ENCODE measurements around the gene ECT2L.

The ECT2L gene

GRCh38 chr6:138857775-138858174 lies 61.9 kb downstream of the ECT2L start:
- no peak for DNase-seq (ENCODE audit: low read depth in 2 of 2)

- no peak for DNase-seq (ENCODE audit: low read depth in 2 of 2)
Measured at GRCh38 chr6:138862456-138862855, 66.6 kb downstream of the ECT2L start.

DNA sequence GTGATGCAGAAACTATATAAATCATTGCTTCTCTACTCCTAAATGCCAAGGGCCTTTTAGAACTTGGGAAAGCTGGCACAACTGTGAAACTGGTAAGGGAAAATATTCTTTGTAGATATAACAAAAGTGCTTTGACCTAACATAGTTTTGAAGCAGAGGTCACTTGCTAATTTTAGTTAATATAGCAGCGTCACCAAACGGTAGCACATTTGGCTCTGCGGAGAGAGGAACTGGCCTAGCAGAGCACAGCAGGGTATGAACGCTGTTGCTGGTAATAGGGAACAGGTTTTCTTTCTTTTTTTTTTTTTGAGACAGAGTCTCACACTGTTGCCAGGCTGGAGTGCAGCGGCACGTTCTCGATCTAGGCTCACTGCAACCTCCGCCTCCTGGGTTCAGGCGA lies 67.4 kb downstream of the ECT2L start:
- no peak for DNase-seq (ENCODE audit: low read depth in 2 of 2)

GRCh38 chr6:138864343-138864890 lies 68.5 kb downstream of the ECT2L start:
- DNase-seq (ENCODE audit: low read depth in 2 of 2) = no peak

- no peak for DNase-seq (ENCODE audit: low read depth in 2 of 2)
Measured at GRCh38 chr6:138865480-138866109, 69.7 kb downstream of the ECT2L start.

- DNase-seq (ENCODE audit: low read depth in 2 of 2) = no peak
Measured at GRCh38 chr6:138868181-138868580, 72.3 kb downstream of the ECT2L start.

GRCh38 chr6:138869398-138869797 lies 73.5 kb downstream of the ECT2L start:
- no peak for DNase-seq (ENCODE audit: low read depth in 2 of 2)

DNA sequence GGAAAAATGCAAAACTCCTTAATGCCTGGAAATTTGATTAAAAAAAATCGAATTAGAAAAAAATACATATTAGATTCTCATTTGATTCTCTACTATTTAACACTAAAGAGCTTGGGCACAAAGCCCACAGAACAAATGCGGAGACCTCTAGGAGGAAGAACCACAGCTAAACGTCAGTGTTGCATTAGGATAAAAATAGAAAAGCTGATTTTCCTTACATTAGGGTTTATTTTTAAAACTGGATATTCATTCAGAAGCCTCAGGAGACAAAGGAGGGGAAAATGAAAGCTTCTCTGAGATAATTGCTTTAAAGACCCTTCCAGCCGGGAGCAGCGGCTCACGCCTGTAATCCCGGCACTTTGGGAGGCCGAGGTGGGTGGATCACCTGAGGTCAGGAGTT lies 77.3 kb downstream of the ECT2L start:
- no peak for DNase-seq (ENCODE audit: low read depth in 2 of 2)

- DNase-seq (ENCODE audit: low read depth in 2 of 2) = no peak
Measured at GRCh38 chr6:138882369-138883017, 86.6 kb downstream of the ECT2L start.

GRCh38 chr6:138885156-138885819 lies 89.4 kb downstream of the ECT2L start:
- DNase-seq (ENCODE audit: low read depth in 2 of 2) = no peak

DNA sequence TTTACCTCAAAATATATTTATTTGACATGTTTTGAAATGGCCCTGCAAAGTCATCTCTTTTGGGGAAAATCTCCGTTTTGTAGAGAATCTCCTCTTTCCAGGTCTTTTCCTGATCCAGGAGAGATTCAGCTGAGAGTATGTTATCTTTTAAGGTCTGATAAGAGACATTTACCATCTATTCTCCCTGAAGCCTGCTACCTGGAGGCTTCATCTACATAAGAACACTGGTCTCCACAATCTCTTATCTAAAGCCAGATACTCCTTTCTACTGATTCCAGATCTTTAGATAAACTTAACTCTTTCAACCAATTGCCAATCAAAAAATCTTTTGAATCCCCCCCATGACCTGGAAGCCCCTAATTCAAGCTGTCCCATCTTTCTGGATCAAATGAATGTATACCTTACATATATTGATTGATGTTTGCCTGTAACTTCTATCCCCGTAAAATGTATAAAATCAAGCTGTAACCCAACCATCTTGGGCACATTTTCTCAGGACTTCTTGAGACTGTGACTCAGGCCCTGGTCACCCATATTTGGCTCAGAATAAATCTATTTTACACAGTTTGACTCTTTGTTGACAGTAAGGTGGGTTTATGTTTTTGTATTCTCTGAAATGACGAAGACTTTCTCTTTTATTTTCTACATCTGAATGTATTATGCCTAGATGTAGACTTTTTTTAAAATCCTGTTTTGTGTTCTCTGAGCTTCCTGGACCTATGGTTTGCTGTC lies 95.5 kb downstream of the ECT2L start:
- no peak for DNase-seq (ENCODE audit: low read depth in 2 of 2)

- DNase-seq (ENCODE audit: low read depth in 2 of 2) = no peak
Measured at GRCh38 chr6:138896104-138896756, 100.3 kb downstream of the ECT2L start.

DNA sequence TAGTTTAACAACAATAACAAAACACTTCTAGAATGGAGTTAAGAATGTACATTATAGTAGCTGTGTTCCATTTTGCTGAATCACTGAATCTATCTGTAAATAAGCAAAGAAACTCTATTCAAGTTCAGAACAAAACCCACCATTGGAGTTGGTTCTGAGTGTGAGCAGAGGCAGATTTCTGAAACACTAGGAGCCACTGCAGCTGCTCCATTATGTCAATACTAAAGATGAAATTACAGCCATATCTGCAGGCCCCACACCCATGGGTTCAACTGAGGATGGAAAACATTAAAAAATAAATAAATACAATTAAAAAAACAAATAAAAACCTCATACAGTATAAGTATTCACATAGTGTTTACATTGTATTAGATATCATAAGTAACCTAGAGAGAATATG lies 101.1 kb downstream of the ECT2L start:
- no peak for DNase-seq (ENCODE audit: low read depth in 2 of 2)

GRCh38 chr6:138907167-138907566 lies 111.3 kb downstream of the ECT2L start:
- DNase-seq (ENCODE audit: low read depth in 2 of 2) = no peak

GRCh38 chr6:138909511-138909910 lies 113.6 kb downstream of the ECT2L start:
- DNase-seq (ENCODE audit: low read depth in 2 of 2) = no peak

DNA sequence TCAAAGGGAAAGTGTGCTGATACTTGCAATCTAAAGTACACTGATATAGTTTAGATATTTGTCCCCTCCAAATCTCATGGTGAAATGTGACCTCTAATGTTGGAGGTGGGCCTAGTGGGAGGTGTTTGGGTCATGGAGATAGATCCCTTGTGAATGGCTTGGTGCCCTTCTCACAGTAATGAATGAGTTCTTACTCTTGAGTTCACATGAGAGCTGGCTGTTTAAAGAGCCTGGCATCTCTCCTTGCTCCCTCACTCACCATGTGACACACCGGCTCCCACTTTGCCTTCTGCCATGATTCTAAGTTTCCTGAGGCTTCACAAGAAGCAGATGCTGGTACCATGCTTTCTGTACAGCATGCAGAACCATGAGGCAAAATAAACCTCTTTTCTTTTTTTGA lies 114.1 kb downstream of the ECT2L start:
- no peak for DNase-seq (ENCODE audit: low read depth in 2 of 2)

DNA sequence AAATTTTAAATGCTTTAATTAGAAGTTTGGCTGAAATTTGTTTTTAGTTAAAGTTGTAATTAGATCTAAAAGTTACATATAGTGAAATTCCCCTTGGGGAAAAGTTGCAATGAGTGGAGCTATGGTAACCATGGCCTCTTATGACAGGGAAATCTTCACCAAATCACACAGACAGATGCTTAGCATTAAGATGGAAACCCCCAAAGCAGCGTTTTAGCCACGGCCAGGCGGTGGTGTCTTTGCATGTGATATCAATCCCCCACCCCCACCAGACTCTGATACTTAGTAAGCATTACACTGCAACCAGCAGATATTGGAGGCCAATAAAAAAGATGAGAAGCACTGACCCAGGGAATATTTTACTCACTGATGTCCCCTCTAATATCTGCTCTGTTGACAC lies 116.4 kb downstream of the ECT2L start:
- no peak for DNase-seq (ENCODE audit: low read depth in 2 of 2)

DNA sequence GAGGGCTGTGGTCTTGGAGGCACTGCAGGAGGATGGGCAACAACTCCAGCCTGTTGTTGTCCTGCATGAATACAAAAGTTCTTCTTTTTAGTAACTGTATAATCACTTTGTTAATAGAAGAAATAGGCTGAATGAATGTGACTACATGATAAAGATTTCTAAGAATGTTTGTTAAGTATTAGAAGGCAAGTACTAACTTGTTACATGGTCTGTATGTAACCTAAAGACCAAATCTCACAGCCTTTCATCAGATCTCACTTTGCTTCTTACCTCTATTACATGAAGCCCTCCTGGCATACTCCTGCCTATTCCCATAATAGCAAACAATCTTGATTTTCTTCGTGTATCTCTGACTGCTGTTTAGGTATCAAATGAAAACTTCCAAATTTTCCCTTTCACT lies 118.8 kb downstream of the ECT2L start:
- DNase-seq (ENCODE audit: low read depth in 2 of 2) = no peak

DNA sequence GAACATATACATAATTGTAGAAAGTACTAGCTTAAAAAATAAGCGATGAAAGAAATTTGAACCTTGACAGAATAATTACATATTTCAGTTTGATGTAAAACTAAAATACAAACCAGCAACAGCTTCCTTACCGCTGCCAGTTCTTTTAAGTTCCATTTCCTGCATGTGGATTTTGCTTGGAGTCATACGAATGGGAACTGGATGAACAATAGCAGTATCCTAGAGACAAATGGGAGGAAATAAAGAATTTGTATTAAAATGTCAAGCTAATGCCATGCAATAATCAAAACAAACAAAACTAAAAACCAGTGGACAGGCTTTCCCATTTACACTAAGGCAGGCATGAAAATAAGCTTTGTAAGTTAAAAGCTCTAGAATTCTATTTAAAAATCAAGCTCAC lies 125.0 kb downstream of the ECT2L start:
- no peak for DNase-seq (ENCODE audit: low read depth in 2 of 2)

GRCh38 chr6:138923561-138923960 lies 127.7 kb downstream of the ECT2L start:
- DNase-seq (ENCODE audit: low read depth in 2 of 2) = no peak

- DNase-seq (ENCODE audit: low read depth in 2 of 2) = no peak
Measured at GRCh38 chr6:138925806-138926205, 129.9 kb downstream of the ECT2L start.

DNA sequence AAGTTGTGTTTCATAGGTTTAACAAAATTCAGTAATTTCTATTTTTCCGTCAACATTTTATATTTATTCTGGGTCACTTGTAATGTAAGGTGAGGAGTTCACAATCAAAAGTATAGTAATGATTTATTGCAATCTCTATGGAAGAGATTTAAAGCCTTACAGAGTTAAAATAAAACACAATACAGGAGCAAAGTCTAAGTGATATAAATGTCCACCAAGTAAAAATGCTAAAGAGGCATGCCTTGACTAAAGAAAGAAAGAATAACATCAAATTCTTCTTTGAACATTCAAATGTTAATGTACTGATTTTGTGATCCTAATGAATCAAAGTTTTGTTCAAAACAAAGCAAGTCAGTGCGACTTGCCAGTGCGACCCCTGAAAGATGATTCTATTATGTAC lies 130.7 kb downstream of the ECT2L start:
- no peak for DNase-seq (ENCODE audit: low read depth in 2 of 2)
